HepG2 (cell line): ENCODE data around the gene ZNF446.
"Not testable (repeated sequence)": the region's sequence is repeated elsewhere in the genome, so short reads cannot be mapped to it uniquely, and the experiment has no call there.

Experiments
- CBX5 ChIP-seq: sonication (generic); formaldehyde crosslinking; IDR thresholded peaks from 2 replicates; pipeline ENCODE4 v1.4.0; 2020; ENCODE audit warnings: missing genetic modification reagents, borderline replicate concordance
- HDAC2 ChIP-seq: sonication (generic); formaldehyde crosslinking; IDR thresholded peaks from 2 replicates; pipeline ENCODE4 v1.4.0; 2020; ENCODE audit warnings: missing genetic modification reagents
- KDM5A ChIP-seq: fragments of 200-600 bp; sonication (generic); IDR thresholded peaks from 2 replicates; pipeline ENCODE4 v1.7.0; 2018; ENCODE audit warnings: antibody characterized with exemption, mild to moderate bottlenecking, low read length, borderline replicate concordance
- POLR2A ChIP-seq, 2 experiments: IDR thresholded peaks; 2 replicates each; pipeline ENCODE4 v1.6.1; 2011; ENCODE audit warnings: low read depth in 2 of 2, low read length in 2 of 2, mild to moderate bottlenecking in 1 of 2, moderate library complexity in 1 of 2; ENCODE audit not compliant: insufficient read depth in 1 of 2
- TOE1 ChIP-seq: sonication (generic); formaldehyde crosslinking; IDR thresholded peaks from 2 replicates; pipeline ENCODE4 v1.4.0; 2020; ENCODE audit warnings: mild to moderate bottlenecking, missing genetic modification reagents
- ZBTB8A ChIP-seq: sonication (generic); formaldehyde crosslinking; IDR thresholded peaks from 2 replicates; pipeline ENCODE4 v1.4.0; 2020; ENCODE audit warnings: mild to moderate bottlenecking, low read depth, missing genetic modification reagents, borderline replicate concordance
- ZNF256 ChIP-seq: sonication (generic); formaldehyde crosslinking; conservative IDR thresholded peaks from 2 replicates; pipeline ENCODE4 v1.4.0; 2020; ENCODE audit warnings: missing genetic modification reagents
- TF ChIP-seq, protein P1 (sequence below): sonication (generic); formaldehyde crosslinking; IDR thresholded peaks from 2 replicates; pipeline ENCODE4 v1.5.0; 2020; ENCODE audit warnings: missing genetic modification reagents
- TF ChIP-seq, protein P2 (sequence below), 2 experiments: IDR thresholded peaks; 2 replicates each; pipeline ENCODE4 v1.6.1; 2011 to 2012; ENCODE audit warnings: low read length in 2 of 2, borderline replicate concordance in 1 of 2, low read depth in 1 of 2, mild to moderate bottlenecking in 1 of 2, moderate library complexity in 1 of 2
- TF ChIP-seq, protein P3 (sequence below): sonication (generic); formaldehyde crosslinking; IDR thresholded peaks from 2 replicates; pipeline ENCODE4 v1.5.1; 2020; ENCODE audit warnings: missing genetic modification reagents, mild to moderate bottlenecking, borderline replicate concordance
- TF ChIP-seq, protein P4 (sequence below): sonication (generic); formaldehyde crosslinking; IDR thresholded peaks from 2 replicates; pipeline ENCODE4 v1.5.0; 2020; ENCODE audit warnings: mild to moderate bottlenecking, missing genetic modification reagents, moderate library complexity
- TF ChIP-seq, protein P5 (sequence below): sonication (generic); formaldehyde crosslinking; IDR thresholded peaks from 2 replicates; pipeline ENCODE4 v1.9.0; 2021; ENCODE audit warnings: missing genetic modification reagents, borderline replicate concordance

DNA sequence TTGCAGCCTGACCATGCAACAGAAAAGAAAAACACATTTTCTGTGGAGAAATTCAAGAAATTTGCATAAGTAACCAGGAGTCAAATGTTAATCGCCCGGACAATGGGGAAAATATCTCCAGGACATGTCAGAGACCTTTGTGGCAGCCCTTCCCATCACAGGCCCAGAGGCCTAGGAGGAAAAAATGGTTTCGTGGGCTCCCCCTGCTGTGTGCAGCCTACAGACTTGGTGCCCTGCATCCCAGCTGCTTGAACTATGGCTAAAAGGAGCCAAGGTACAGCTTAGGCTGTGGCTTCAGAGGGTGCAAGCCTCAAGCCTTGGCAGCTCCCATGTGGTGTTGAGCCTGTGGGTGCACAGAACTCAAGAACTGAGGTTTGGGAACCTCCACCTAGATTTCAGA is 27.3 kb upstream of the ZNF446 start:
- TF ChIP-seq, protein P1, sequence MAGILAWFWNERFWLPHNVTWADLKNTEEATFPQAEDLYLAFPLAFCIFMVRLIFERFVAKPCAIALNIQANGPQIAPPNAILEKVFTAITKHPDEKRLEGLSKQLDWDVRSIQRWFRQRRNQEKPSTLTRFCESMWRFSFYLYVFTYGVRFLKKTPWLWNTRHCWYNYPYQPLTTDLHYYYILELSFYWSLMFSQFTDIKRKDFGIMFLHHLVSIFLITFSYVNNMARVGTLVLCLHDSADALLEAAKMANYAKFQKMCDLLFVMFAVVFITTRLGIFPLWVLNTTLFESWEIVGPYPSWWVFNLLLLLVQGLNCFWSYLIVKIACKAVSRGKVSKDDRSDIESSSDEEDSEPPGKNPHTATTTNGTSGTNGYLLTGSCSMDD (CRISPR knock-in tag), result not testable (repeated sequence)
- not testable (repeated sequence) for TF ChIP-seq TOE1; CBX5 (CRISPR knock-in tag); HDAC2 (CRISPR knock-in tag); POLR2A (IDR thresholded peaks at IDR 0.05; ENCODE audit: insufficient read depth in 1 of 2, low read depth in 2 of 2, low read length in 2 of 2); ZNF256 (CRISPR knock-in tag); KDM5A; ZBTB8A
- TF ChIP-seq, protein P2, sequence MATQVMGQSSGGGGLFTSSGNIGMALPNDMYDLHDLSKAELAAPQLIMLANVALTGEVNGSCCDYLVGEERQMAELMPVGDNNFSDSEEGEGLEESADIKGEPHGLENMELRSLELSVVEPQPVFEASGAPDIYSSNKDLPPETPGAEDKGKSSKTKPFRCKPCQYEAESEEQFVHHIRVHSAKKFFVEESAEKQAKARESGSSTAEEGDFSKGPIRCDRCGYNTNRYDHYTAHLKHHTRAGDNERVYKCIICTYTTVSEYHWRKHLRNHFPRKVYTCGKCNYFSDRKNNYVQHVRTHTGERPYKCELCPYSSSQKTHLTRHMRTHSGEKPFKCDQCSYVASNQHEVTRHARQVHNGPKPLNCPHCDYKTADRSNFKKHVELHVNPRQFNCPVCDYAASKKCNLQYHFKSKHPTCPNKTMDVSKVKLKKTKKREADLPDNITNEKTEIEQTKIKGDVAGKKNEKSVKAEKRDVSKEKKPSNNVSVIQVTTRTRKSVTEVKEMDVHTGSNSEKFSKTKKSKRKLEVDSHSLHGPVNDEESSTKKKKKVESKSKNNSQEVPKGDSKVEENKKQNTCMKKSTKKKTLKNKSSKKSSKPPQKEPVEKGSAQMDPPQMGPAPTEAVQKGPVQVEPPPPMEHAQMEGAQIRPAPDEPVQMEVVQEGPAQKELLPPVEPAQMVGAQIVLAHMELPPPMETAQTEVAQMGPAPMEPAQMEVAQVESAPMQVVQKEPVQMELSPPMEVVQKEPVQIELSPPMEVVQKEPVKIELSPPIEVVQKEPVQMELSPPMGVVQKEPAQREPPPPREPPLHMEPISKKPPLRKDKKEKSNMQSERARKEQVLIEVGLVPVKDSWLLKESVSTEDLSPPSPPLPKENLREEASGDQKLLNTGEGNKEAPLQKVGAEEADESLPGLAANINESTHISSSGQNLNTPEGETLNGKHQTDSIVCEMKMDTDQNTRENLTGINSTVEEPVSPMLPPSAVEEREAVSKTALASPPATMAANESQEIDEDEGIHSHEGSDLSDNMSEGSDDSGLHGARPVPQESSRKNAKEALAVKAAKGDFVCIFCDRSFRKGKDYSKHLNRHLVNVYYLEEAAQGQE (IDR thresholded peaks at IDR 0.05; ENCODE audit: borderline replicate concordance in 1 of 2, low read depth in 1 of 2, low read length in 2 of 2), result not testable (repeated sequence)
- TF ChIP-seq, protein P3, sequence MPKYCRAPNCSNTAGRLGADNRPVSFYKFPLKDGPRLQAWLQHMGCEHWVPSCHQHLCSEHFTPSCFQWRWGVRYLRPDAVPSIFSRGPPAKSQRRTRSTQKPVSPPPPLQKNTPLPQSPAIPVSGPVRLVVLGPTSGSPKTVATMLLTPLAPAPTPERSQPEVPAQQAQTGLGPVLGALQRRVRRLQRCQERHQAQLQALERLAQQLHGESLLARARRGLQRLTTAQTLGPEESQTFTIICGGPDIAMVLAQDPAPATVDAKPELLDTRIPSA, result not testable (repeated sequence)
- TF ChIP-seq, protein P4, sequence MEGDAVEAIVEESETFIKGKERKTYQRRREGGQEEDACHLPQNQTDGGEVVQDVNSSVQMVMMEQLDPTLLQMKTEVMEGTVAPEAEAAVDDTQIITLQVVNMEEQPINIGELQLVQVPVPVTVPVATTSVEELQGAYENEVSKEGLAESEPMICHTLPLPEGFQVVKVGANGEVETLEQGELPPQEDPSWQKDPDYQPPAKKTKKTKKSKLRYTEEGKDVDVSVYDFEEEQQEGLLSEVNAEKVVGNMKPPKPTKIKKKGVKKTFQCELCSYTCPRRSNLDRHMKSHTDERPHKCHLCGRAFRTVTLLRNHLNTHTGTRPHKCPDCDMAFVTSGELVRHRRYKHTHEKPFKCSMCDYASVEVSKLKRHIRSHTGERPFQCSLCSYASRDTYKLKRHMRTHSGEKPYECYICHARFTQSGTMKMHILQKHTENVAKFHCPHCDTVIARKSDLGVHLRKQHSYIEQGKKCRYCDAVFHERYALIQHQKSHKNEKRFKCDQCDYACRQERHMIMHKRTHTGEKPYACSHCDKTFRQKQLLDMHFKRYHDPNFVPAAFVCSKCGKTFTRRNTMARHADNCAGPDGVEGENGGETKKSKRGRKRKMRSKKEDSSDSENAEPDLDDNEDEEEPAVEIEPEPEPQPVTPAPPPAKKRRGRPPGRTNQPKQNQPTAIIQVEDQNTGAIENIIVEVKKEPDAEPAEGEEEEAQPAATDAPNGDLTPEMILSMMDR (CRISPR knock-in tag), result not testable (repeated sequence)
- TF ChIP-seq, protein P5, sequence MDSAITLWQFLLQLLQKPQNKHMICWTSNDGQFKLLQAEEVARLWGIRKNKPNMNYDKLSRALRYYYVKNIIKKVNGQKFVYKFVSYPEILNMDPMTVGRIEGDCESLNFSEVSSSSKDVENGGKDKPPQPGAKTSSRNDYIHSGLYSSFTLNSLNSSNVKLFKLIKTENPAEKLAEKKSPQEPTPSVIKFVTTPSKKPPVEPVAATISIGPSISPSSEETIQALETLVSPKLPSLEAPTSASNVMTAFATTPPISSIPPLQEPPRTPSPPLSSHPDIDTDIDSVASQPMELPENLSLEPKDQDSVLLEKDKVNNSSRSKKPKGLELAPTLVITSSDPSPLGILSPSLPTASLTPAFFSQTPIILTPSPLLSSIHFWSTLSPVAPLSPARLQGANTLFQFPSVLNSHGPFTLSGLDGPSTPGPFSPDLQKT, result not testable (repeated sequence)
